ENCODE measurements around the gene NR4A2.

- TF ChIP-seq, protein P1, sequence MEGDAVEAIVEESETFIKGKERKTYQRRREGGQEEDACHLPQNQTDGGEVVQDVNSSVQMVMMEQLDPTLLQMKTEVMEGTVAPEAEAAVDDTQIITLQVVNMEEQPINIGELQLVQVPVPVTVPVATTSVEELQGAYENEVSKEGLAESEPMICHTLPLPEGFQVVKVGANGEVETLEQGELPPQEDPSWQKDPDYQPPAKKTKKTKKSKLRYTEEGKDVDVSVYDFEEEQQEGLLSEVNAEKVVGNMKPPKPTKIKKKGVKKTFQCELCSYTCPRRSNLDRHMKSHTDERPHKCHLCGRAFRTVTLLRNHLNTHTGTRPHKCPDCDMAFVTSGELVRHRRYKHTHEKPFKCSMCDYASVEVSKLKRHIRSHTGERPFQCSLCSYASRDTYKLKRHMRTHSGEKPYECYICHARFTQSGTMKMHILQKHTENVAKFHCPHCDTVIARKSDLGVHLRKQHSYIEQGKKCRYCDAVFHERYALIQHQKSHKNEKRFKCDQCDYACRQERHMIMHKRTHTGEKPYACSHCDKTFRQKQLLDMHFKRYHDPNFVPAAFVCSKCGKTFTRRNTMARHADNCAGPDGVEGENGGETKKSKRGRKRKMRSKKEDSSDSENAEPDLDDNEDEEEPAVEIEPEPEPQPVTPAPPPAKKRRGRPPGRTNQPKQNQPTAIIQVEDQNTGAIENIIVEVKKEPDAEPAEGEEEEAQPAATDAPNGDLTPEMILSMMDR (conservative IDR thresholded peaks at IDR 0.05; ENCODE audit: low read length) = no peak
- no peak for TF ChIP-seq EZH2phosphoT487 (IDR thresholded peaks at IDR 0.05; ENCODE audit: borderline replicate concordance, low read depth, low read length)
Measured at GRCh38 chr2:156340377-156340776, 7.9 kb upstream of the NR4A2 start.
